Activated CD4-positive, CD25-positive, alpha-beta regulatory T cell treated with anti-CD3 and anti-CD28 coated beads, Interleukin-2, amount 50 U/mL, for 24 hours (primary cell): ENCODE results near the gene NEDD8.

Experiments used
- ATAC-seq, 2 donors: fragments of 150-1000 bp; cut with Tn5 transposase; one replicate each; pipeline ENCODE4 v1.10.0; 2021; ENCODE audit warnings: mild to moderate bottlenecking in 1 of 2, moderate library complexity in 1 of 2

Gene NEDD8

DNA sequence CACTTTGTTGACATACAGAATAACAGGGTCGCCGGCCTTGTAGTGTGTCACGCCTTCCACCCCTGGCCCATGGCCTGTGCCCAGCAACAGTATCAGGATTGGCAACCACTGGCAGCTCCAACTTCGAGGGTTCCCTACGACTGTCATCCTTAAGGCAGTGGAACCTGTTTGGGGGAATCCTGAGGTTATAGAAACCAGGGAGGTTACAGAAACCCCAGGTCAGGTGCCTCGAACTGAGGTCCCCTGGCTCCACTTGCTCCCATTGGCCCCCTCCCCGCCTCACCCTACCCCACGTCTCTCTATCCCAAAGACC, 37.3 kb downstream of the NEDD8 start:
- ATAC-seq, result no peak

DNA sequence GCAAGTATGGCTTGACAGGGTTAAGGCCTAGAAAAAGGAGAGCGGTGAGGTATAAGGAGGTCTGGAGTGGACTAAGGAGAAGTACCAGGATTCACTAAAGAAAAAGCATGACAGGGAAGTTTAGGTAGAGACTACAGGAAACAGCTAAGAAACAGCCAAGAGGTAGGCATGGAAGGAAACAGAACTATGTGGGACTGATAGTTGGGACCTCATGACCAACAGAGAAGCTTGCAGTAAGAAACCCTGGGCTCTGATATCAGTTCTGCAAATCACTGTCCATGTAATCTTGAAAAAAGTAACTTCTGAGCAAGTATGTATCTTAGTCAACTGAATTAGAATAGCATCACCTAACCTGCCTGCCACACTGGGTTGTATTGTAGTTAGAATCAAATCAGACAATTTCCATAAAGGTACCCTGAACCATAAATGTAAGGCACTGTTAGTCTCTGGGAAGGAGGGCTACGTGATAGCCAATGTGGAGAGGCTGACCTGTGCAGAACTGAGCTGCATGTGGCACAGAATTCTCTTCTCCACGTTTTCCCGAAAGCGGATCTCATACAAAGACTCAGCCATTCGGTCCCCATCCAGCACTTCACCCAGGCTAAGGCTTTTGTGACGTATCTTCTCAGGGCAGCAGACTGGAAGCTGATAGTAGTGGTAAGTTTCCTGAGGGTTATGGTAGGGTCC, 37.8 kb downstream of the NEDD8 start:
- ATAC-seq, result no peak

GRCh38 chr14:24192933-24193332, 39.2 kb downstream of the NEDD8 start:
- no peak for ATAC-seq

GRCh38 chr14:24190416-24190815, 41.8 kb downstream of the NEDD8 start:
- ATAC-seq, result no peak

- no peak for ATAC-seq
Observed at GRCh38 chr14:24189460-24189859, 42.7 kb downstream of the NEDD8 start.

GRCh38 chr14:24189059-24189375, 43.1 kb downstream of the NEDD8 start:
- no peak for ATAC-seq

DNA sequence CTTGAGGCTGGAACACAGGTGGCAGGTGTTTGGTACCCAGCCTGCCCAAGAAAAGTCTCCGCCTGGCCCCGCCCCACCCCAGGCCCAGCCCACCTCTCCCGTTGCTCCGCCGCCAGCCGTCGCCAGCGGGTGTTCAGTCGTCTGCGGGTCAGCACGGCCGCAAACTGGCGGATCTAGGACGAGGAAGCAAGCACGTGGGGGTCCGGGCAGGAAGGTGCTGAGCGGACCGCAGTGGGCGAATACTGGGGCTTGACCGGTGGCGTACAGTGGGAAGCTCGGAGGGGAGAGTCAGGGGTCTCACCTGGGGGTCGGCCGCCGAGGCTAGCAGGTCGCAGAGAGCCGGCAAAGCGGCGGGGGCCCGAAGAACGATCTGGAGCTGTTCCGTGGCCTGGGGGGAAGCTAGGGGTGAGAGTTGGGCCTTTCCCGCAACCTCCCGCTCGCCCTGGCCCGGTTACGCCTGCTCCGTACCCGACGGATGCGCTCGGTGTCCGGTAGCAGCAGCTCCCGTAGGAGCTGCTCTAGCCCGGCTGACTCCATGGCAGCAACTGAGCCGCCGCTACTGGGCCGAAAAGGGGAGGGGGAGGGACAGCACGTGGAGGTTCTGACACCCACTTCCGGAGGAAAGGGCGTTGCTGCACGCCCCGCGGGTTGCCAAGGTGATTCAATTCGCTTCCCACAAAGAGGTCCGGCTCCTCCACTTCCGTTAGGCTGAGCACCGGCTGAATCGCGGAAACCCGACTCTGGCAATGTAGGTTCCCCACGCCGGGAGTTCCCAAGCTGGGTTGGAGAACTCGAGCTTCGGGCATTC, 43.7 kb downstream of the NEDD8 start, which contains the start of gene IPO4:
TSS of gene IPO4 (minus strand) at position 566 of the 808 bp plus-strand sequence. CDS start at position 537, 29 bp downstream.
- ATAC-seq, result peak; percentile 93 to 94

DNA sequence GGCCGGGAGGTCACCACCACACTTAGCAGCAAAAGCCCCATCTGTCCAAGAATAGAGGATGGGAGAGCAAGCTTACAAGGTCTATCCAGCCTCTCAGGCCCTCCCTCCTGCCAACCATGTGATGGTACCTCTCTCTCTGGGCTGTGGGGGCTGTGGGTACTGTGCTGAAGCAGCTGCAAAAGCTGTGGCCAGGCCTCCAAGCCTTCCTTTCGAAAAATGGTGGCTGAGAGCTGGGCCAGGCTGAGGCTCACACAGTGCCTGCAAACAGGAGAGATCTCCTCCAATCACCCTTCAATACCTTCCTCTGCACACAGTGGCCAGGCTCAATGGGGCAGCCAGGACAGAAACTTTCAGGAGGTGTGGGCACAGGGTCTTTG, 44.6 kb downstream of the NEDD8 start:
- no peak for ATAC-seq

- no peak for ATAC-seq
Observed at GRCh38 chr14:24186831-24187538, 45.2 kb downstream of the NEDD8 start.

- ATAC-seq, result no peak
Observed at GRCh38 chr14:24185741-24186140, 46.4 kb downstream of the NEDD8 start.

DNA sequence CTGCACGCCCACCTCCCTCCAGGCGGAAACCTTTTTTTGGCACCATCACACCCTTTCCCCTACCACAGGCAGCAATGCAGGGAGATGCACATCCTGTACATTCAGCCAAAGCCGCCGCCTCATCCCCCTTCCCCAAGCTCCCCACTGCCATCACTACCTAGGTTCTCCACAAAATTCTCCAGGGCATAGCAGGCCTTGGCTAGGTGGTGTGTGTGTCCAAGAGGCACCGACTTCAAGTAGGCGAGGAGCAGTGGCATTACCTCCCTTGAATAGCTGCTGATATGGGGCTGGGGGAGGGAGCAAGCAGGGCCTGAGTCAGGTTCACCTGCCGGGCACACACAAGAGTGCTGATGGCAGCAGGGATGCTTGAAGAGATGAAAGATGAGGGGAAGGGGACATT, 47.1 kb downstream of the NEDD8 start:
- no peak for ATAC-seq

- no peak for ATAC-seq
Observed at GRCh38 chr14:24184104-24184970, 47.8 kb downstream of the NEDD8 start.

DNA sequence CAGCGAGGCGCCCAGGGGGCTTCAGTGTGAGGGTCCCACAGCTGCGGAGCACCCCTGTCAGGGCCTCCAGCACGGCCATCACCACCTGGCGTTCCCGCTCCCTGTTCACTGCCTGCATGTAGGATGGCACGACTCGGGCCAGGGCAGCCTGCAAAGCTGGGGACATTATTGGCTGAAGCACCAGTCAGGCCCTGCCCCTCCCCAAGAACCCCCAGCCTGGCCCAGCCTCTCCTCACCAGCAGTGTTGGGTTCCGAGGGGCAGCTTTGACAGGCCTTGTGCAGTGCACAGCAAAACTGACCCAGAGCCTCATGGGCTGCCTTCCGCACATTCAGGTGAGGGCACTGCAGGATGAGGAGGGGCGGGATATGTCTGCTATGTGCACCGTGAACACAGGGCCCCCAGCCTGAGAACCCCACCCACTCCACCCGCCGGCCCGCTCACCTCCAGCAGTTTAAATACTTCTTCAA, 49.1 kb downstream of the NEDD8 start:
- no peak for ATAC-seq

DNA sequence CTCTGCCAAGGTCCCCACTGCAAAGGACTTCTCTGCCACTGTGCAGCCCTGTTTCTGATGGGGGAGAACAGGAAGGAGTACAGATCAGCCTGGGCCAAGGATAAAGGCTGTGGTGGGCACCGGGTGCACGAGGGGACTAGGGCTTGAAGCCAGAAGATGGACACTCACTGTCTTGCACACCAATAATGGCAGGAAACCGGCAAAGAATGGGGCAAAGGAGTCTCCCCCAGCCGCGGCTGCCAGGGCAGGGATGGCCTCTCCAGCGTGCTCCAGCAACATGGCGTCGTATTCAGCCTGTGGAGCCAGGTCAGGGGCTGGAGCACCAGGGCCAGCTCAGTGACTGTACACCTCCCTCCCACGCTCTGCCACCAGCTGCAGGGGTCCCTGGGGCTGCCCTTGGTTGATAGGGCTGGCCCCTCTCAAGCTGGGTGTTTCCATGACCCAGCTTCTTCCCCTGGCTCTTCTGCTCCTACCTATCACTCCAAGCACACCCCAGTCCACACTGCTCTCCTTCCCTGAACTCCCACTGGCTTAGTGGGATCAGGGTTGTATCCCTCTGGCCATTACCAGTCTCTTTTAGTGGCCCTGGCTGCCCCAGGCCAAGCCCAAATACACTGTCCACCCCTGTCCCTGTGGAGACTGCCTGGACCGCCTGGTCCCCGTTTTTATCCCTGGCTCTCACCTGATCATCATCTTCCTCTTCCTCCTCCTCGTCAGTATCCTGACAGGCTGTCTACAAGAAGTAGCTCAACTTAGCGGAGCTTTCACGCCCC, 49.9 kb downstream of the NEDD8 start:
- ATAC-seq, result no peak

DNA sequence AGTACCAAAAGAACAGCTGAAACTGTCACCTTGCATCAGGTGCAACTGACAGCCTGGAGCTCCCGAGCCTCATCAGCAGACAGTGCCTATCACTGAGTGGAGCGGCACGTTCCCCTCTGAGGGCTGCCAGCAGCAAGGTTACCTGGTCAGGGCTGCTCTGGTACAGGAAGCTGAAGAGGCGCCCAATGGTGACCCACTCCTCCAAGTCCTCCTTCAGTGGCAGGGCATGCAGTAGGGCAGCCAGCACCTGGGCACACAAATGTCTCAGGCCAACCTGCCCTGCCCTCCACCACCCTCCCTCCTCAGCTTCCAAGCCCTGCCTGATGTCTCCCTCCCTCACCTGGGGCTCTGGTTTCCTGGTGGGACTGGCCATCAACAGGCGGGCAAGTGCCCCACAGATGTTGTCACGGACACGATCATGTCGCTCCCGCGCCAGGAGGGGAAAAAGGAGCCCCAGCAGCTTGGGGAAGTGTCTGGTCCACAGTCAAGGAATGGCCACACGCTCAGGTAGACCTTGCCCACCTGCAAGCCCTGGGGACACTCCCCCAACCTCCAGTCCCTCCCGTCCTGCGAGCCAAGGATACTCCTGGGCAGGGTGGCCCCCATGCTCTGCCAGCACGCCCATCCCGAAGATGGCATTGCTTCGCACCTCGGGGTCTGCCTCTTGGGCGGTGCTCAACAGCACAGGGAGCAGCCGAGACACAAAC, 50.6 kb downstream of the NEDD8 start:
- no peak for ATAC-seq

GRCh38 chr14:24179961-24180796, 52.0 kb downstream of the NEDD8 start:
- peak in 1 of 2 donors; percentile 6 for ATAC-seq

DNA sequence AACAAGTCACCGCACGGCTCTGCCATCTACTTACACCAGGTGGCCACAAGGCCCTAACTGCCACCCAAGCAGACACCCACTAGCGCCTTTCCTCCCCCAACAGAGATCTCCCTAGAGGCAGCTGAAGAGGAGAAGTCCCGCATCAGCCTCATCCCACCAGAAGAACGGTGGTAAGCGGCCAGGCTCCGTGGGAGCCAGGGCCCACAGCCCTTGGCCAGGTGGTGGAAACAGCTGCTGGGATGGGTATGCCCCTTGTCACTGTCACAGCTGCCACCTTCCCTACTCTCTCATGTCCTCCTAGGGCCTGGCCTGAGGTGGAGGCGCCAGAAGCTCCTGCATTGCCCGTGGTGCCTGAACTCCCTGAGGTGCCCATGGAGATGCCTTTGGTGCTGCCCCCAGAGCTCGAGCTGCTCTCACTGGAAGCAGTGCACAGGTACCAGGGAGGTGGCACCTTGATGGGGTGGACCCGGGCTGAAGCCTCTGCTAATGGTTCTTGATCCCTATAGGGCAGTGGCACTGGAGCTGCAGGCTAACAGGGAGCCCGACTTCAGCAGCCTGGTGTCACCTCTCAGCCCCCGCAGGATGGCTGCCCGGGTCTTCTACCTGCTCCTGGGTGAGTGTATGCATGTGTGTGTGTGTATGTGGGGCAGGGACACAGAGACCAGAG, 52.7 kb downstream of the NEDD8 start:
- no peak for ATAC-seq

- no peak for ATAC-seq
Observed at GRCh38 chr14:24178399-24179178, 53.6 kb downstream of the NEDD8 start.

DNA sequence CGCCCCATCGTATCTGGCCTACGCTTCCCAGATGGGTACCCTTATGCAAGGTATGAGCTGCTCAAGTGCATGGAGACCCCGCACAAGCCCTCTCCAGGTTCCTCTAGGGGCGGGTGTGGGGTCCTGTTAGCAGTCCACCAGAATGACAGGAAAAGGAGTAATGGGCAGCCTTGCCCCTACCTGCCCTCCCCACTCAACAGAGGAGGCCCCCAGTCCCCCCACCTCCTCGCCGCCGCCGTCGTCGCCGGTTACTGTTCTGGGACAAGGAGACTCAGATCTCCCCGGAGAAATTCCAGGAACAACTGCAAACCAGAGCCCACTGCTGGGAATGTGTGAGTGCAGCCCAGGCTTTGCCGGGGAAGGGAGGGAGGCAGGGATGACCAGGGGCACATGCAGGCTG, 54.3 kb downstream of the NEDD8 start:
- no peak for ATAC-seq
